ENCODE results near the gene VPS26A.

Gene VPS26A

DNA sequence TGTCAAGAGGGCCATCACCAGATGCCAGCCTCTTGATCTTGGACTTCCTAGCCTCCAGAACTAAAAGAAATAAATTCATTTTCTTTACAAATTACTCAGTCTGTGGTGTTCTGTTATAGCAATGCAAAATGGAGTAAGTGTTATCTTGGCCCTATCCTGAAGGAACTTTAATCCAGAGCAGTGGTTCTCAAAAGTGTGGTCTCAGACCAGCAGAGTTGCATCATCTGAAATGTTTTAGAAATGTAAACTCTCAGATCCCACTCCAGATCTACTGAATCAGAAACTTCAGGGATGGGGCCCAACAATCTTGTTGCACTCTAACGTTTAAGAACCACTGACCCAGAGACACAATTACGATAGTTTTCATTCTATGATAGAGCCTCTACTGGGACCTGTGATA, 52.8 kb downstream of the VPS26A start:
- no peak for DNase-seq (ENCODE audit: low read depth in 2 of 2)

DNA sequence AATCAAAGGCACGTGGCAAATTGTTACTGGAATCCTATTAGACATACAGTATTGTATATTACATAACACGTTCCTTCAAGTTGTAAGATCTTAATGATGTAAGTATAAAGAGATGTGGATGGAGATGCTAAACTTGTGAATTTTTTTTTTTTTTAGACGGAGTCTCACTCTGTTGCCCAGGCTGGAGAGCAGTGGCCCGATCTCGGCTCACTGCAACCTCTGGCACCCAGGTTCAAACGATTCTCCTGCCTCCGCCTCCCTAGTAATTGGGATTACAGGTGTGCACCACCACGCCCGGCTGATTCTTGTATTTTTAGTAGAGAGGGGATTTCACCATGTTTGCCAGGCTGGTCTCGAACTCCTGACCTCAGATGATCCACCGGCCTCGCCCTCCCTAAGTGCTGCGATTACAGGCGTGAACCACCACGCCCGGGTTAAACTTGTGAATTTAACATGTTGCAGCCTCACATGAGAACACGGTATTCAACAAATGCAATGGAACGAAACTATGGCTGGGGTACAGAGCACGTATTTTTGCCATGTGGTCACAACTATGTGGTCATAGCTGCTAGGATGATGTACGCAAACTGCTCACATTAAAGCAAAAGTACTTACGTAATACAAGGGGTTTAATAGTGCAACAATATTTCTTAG, 55.2 kb downstream of the VPS26A start:
- peak in 1 of 2 donors; percentile 7 for DNase-seq (ENCODE audit: low read depth in 2 of 2)

DNA sequence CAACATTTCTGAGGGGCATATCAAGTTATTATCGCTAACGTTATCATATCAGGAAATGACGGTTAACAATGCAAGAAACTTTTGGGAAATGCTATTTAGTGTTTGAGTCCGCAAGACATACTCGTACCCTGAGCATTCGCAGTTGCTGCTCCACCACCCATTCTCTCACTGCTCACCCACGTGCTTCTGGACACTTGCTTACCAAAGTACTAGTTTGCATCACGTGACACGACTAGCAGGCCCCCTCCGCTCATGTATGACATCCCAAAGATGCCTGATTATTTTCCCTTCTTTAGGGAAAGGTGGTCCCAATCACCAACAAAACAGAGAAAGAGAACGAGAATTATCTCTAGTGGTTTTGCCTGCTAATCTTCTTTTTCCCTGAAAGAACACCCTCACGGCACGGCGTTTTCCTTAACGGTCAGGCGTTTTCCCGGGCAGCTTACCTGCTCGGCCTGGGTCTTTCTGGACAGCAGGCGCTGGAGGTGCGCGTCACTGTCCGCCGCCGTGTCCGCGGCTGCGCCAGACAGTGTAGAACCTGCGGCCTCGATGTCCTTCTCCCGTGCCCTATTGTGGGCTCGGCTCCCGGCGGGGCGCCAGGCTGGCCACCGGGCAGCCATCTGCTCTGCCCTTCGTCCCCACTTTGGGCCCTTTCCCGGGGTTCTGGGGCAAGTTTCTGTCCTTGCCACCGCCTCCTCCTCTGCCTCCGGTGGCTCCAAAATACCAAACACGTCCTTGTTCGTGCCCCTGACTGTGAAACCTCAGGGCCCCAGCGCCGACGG, 56.0 kb downstream of the VPS26A start, which contains the start of gene SUPV3L1:
TSS of gene SUPV3L1 (plus strand) at position 492 of the 782 bp plus-strand sequence. CDS start at position 550, 58 bp downstream.
- peak; percentile 67 to 70 for DNase-seq (ENCODE audit: low read depth in 2 of 2)

GRCh38 chr10:69180525-69181204, 56.7 kb downstream of the VPS26A start:
- DNase-seq (ENCODE audit: low read depth in 2 of 2), result no peak

- no peak for DNase-seq (ENCODE audit: low read depth in 2 of 2)
Measured at GRCh38 chr10:69181433-69181832, 57.5 kb downstream of the VPS26A start.

DNA sequence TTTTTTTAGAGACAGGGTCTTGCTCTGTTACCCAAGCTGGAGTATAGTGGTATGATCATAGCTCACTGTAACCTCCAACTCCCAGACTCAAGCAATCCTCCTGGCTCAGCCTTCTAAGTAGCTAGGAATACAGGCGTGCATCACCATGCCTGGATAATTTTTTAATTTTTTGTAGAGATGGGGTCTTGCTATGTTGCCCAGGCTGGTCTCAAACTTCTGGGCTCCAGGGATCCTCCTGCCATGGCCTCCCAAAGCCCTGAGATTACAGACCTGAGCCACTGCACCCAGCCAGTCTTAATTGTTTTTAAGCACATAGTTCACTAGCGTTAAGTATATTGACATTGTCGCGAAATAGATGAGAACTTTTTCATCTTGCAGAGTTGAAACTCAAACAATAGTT, 58.0 kb downstream of the VPS26A start:
- DNase-seq (ENCODE audit: low read depth in 2 of 2), result no peak

DNA sequence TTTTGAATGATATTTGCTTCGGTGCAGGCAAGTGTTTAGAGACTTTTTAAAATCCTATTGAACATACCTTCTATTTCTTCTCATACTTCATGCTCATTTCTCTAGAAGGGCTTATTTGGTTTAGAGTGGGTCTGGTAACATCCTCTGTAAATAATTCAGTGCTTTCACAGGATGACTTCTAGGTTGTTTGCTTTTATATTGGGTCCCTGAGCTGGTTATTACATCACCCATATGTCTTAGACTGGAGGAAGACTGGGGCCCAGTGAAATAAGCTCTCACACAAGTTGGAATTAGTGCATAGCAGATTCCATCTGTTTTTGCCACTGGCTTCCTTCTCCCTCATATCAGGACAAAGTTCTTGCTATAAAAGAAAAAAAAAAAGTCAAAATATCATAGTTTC, 62.5 kb downstream of the VPS26A start:
- DNase-seq (ENCODE audit: low read depth in 2 of 2), result no peak

- DNase-seq (ENCODE audit: low read depth in 2 of 2), result no peak
Measured at GRCh38 chr10:69201045-69201444, 77.1 kb downstream of the VPS26A start.

DNA sequence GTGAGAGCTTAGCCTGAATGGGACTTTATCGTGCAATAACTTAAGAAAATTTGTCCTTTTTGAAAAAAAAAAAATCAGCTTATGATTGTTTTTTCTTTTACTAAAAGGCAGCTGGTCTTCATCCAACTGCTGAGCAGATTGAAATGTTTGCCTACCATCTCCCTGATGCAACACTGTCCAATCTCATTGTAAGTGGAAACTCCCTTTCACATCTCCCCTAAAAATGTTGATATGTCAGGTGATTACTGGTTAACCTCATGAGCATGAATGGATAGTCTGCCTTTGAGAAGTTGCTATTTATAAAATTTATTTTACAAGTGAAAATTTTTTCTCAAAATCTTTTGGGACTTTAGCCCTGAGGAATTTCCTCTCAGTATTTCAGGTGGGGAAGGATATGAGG, 78.4 kb downstream of the VPS26A start:
- no peak for DNase-seq (ENCODE audit: low read depth in 2 of 2)

DNA sequence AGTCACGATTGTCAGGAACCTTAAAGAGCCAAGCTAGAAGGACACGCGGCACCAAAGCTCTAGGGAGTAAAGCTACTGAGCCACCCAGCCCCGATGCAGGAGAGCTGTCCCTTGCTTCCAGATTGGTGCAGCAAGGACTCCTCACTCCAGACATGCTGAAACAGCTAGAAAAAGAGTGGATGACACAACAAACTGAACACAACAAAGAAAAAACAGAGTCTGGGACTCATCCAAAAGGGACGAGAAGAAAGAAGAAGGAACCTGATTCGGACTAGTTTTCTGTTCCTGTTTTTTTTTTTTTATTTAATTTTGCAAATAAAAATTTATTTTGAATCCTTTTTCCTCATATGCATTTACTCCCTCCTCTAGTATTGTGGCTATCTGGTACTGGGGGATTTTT, 84.8 kb downstream of the VPS26A start:
- DNase-seq (ENCODE audit: low read depth in 2 of 2), result no peak

DNA sequence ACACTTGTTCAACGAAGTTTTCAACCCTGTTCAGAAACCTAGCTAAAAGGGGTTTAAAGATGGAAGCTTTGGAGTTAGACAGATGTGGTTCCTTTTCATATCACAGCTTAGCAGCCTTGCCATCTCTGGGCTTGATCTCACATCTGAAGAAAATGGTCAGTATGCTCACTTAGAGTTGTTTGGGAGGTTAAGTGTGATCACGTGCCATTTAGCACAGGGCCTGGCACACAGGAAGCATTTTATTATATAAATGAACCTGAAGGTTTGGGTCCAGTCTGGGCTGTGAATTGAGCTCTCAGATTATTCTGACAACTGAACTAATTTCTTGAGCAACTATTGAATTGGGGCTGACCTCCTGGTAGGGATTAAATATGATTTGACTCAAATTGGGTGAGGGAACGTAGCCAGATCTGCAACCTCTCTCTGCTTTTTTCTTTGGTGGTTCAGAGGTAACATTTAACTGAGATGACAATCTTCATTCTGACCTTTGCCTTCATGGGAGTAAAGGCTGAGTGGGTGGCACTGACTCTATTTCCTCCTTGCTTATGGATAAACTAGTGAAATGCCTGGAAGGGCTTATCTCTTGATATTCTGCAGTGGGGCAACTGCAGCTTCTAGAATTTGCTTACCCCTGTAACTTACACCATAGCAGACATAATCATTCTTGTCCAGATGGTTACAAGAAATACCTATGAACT, 86.0 kb downstream of the VPS26A start:
- no peak for DNase-seq (ENCODE audit: low read depth in 2 of 2)

- DNase-seq (ENCODE audit: low read depth in 2 of 2), result no peak
Measured at GRCh38 chr10:69211104-69211503, 87.1 kb downstream of the VPS26A start.

- DNase-seq (ENCODE audit: low read depth in 2 of 2), result no peak
Measured at GRCh38 chr10:69211524-69211923, 87.5 kb downstream of the VPS26A start.

DNA sequence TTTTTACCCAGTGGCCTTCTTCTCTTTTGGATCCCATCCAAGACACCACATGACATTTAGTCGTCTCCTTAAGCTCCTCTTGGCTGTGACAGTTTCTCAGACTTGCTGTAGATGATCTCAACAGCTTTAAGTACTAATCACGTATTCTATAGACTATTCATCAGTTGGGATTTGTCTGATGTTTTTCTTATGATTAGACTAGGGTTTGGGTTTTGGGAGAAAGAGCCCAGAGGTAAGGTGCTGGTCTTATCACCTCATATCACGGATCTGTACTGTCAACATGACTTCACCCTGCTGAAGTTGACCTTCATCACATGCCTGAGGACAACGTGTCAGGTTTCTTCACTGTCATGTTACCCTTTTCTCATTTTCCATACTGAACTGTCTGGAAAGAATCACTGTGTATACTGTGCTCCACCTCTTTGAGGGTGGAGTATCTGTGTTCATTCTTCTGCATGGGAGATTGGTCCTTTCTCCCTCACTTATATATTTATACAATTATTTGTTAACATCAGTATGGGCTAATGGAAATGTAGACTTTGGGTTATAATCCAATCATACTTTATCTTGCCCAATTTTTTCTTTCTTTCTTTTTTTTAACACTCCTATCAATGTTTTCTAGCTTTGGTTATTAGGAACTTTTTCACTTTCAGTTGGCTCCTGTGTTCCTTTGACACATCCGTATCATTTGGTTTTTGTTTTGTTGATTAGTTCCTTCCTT, 89.8 kb downstream of the VPS26A start:
- DNase-seq (ENCODE audit: low read depth in 2 of 2), result no peak

DNA sequence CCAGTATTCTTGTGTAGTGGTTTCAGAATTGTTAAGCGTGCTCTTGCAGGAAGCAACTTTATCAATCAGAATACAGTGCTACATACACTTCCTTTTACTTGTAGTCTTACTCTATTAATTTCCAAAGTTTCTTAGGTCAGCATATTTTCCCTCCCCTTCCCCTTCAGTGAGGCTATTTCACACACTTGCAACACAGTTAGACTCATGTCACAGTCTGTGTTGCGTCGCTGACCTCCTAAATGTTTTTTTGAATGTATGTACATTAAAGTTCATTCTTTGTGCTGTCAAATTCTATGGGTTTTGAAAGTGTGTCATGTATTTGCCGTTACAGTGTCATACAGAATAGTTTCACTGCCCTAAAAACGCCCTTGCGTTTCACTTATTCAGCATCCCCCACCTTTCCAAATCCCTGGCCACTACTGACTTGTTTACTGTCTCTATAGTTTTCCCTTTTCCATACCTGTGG, 90.7 kb downstream of the VPS26A start:
- DNase-seq (ENCODE audit: low read depth in 2 of 2), result no peak

DNA sequence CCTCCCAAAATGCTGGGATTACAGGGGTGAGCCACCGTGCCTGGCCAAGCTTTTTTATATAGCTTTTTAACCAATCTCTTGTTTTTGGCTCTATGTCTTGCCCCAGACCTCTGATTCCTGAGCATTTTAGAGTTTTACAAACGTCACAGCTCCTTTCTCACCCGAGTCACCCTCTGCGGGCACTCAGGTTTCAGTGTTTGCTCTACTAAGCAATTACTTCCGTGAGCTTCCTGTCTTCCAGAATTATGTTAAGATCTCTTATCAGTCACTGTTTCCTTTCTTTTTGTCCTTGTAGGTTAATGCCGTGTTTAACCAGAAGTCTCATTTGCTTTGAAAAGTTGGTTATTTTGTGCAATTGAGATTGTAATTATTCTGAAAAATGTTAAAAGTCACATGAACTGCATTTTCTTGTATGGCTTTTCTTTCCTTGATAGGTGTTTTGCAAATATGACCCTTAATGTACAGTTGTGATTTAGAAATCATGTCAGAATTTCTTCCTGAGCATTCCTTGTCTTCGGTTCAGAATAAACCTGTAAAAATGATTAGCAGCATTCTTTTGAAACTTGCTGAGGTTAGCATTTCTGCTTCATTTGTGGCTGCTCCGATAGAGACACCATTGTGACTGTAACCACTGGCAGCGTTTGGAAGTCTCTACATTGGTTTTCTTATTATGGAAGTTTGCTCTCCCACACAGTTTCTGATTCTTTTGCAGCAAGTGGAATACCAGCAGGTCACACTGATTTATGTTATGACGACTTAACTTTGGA, 91.6 kb downstream of the VPS26A start:
- DNase-seq (ENCODE audit: low read depth in 2 of 2), result no peak

DNA sequence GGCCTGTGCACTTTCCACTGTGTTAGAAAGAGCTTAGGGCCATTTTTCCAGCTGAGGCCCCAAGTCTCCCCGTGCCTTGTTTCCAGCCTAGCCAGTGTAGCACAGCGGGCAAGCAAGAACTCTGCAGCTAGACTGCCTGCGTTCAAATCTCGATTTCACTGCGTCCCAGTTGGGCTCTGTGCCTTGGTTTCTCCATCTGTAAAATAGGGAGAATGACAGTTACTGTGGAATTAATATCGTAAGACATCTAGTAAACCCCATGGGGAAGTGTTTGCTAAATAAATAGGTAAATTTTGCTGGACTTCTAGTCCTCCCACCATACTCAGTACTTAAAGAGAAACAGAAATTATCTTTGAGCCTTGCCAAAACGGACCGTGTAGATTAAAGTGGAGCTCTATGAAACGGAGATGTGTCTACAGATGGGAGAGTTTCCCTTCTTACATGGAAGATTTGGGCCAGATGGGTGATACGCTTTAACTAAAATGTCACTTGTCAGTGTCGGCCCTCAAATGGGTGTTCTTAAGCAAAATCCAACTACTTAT, 92.7 kb downstream of the VPS26A start:
- no peak for DNase-seq (ENCODE audit: low read depth in 2 of 2)

- DNase-seq (ENCODE audit: low read depth in 2 of 2), result no peak
Measured at GRCh38 chr10:69217119-69217754, 93.3 kb downstream of the VPS26A start.

GRCh38 chr10:69218831-69219230, 94.9 kb downstream of the VPS26A start:
- no peak for DNase-seq (ENCODE audit: low read depth in 2 of 2)

DNA sequence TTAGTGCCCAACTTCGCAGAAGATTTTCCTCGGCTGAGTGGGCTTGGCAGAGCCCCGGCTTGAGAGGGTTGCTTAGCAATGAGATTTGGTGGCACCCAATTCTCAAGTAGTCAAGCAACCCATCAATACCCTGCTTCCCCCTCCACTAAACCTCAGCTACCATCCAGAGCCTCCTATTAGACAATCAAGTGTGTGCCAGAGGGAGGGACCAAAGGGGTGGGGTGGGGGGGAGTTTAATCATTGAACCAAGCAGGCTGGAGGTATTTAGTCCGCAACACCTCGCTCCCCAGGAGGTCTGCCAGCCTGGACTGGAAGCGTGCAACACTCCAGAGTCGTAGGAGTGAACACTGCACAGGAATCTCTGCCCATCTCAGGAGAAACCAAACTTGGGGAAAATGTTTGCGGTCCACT, 96.1 kb downstream of the VPS26A start, which contains the start of gene HKDC1:
TSS of gene HKDC1 (plus strand) at position 292 of the 411 bp plus-strand sequence. CDS start at position 396, 104 bp downstream.
- no peak for DNase-seq (ENCODE audit: low read depth in 2 of 2)
